ENCODE measurements around the gene RAD51B.
"Not testable (repeated sequence)": the region's sequence is repeated elsewhere in the genome, so short reads cannot be mapped to it uniquely, and the experiment has no call there.

The RAD51B gene

GRCh38 chr14:67951529-67952135 lies 132.1 kb downstream of the RAD51B start:
- no peak for DNase-seq

GRCh38 chr14:67952381-67952780 lies 132.8 kb downstream of the RAD51B start:
- no peak for DNase-seq

GRCh38 chr14:67952786-67953185 lies 133.2 kb downstream of the RAD51B start:
- no peak for DNase-seq

GRCh38 chr14:67955261-67955660 lies 135.7 kb downstream of the RAD51B start:
- no peak for DNase-seq

GRCh38 chr14:67957946-67958345 lies 138.4 kb downstream of the RAD51B start:
- DNase-seq = no peak

GRCh38 chr14:67961676-67962075 lies 142.1 kb downstream of the RAD51B start:
- DNase-seq = no peak

GRCh38 chr14:67962215-67962644 lies 142.7 kb downstream of the RAD51B start:
- DNase-seq = peak; percentile 92

- DNase-seq = no peak
Observed at GRCh38 chr14:67963545-67963944, 144.0 kb downstream of the RAD51B start.

- peak; percentile 74 for DNase-seq
Observed at GRCh38 chr14:67963960-67964812, 144.6 kb downstream of the RAD51B start.

- DNase-seq = no peak
Observed at GRCh38 chr14:67965696-67966095, 146.1 kb downstream of the RAD51B start.

- DNase-seq = no peak
Observed at GRCh38 chr14:67967206-67967605, 147.6 kb downstream of the RAD51B start.

GRCh38 chr14:67967970-67968369 lies 148.4 kb downstream of the RAD51B start:
- DNase-seq = not testable (repeated sequence)

- no peak for DNase-seq
Observed at GRCh38 chr14:67970923-67971322, 151.3 kb downstream of the RAD51B start.

- no peak for DNase-seq
Observed at GRCh38 chr14:67971627-67972625, 152.3 kb downstream of the RAD51B start.

- no peak for DNase-seq
Observed at GRCh38 chr14:67973436-67973835, 153.9 kb downstream of the RAD51B start.

GRCh38 chr14:67975470-67975869 lies 155.9 kb downstream of the RAD51B start:
- no peak for DNase-seq

- no peak for DNase-seq
Observed at GRCh38 chr14:67977434-67978034, 158.0 kb downstream of the RAD51B start.

GRCh38 chr14:67978749-67979148 lies 159.2 kb downstream of the RAD51B start:
- no peak for DNase-seq

GRCh38 chr14:67982711-67983608 lies 163.4 kb downstream of the RAD51B start:
- DNase-seq = no peak

GRCh38 chr14:67984274-67984673 lies 164.7 kb downstream of the RAD51B start:
- peak; percentile 8 for DNase-seq

- DNase-seq = no peak
Observed at GRCh38 chr14:67986131-67986841, 166.7 kb downstream of the RAD51B start.
